Lung (tissue), 12 donors: ENCODE data around the gene TEAD1. TPM values are rescaled to one million over a fixed set of nuclear protein-coding genes. Genes with fewer than 3 reads are reported as not detected.
A peak's percentile ranks its signal among the peaks of the same experiment; 100 is the strongest.

ENCODE experiments used
- ATAC-seq: fragments of 200-7000 bp; cut with Tn5 transposase; one replicate; pipeline ENCODE4 v1.9.1; 2020; ENCODE audit warnings: moderate number of reproducible peaks; ENCODE audit not compliant: insufficient read depth, low FRiP score
- DNase-seq, 3 donors: peaks; one replicate each; pipeline ENCODE4 v3.0.0-alpha.2; 2013 to 2017
- H3K27ac ChIP-seq, 2 donors: one replicate each; pipeline ENCODE4 v1.5.1; 2013; ENCODE audit warnings: mild to moderate bottlenecking in 2 of 2, moderate library complexity in 2 of 2, control low read depth in 1 of 2, inconsistent platforms in 1 of 2, low read depth in 1 of 2, low read length in 1 of 2
- H3K27me3 ChIP-seq, 3 donors: one replicate each; pipeline ENCODE4 v1.5.1; 2013; ENCODE audit warnings: low read length in 2 of 3; ENCODE audit not compliant: control insufficient read depth in 3 of 3, insufficient read depth in 3 of 3
- H3K36me3 ChIP-seq, 4 donors: one replicate each; pipeline ENCODE4 v1.5.1; 2013; ENCODE audit warnings: low read length in 4 of 4, mild to moderate bottlenecking in 1 of 4, moderate library complexity in 1 of 4; ENCODE audit not compliant: control insufficient read depth in 4 of 4, insufficient read depth in 4 of 4
- H3K4me1 ChIP-seq, 5 donors: one replicate each; pipeline ENCODE4 v1.5.1; 2013; ENCODE audit warnings: low read length in 5 of 5, mild to moderate bottlenecking in 2 of 5, moderate library complexity in 1 of 5; ENCODE audit not compliant: control insufficient read depth in 5 of 5, insufficient read depth in 5 of 5
- H3K4me3 ChIP-seq: one replicate; pipeline ENCODE4 v1.5.1; 2013; ENCODE audit warnings: mild to moderate bottlenecking, control low read depth, moderate library complexity
- H3K9ac ChIP-seq, 2 donors: one replicate each; pipeline ENCODE4 v1.5.1; 2013; ENCODE audit warnings: low read length in 2 of 2, control low read depth in 1 of 2; ENCODE audit not compliant: insufficient read depth in 1 of 2
- H3K9me3 ChIP-seq, 4 donors: one replicate each; pipeline ENCODE4 v1.5.1; 2013; ENCODE audit warnings: low read length in 3 of 4, mild to moderate bottlenecking in 1 of 4, moderate library complexity in 1 of 4; ENCODE audit not compliant: control insufficient read depth in 4 of 4, insufficient read depth in 3 of 4
- CTCF ChIP-seq: IDR thresholded peaks from 2 replicates; pipeline ENCODE4 v1.5.1; 2012; ENCODE audit warnings: mild to moderate bottlenecking; ENCODE audit errors: control extremely low read depth, extremely low read depth
- whole genome bisulfite sequencing, 2 donors: extraction: QIAGEN DNeasy Blood & Tissue Kit; methylation state at CpG; one replicate each; pipeline ENCODE4 v1.1.7; 2013; 5-methylcytosine and 5-hydroxymethylcytosine counted together
- polyA plus RNA-seq, 2 donors: library from polyadenylated mRNA; stranded (reverse); fragments of 200-250 nt; gene quantifications; one replicate each; pipeline ENCODE4 v1.2.1, GENCODE V29; 2013
- total RNA-seq, 2 donors: library from RNA; depleted of rRNA in 1 of 2; stranded (reverse); fragments of >200 nt in 1 of 2; gene quantifications; one replicate each; pipeline ENCODE4 v1.2.1, GENCODE V29; 2014 to 2021
- donor health status: control.
- donor health status: control.
- donor health status: Bipolar disorder and iron deficiency.
- donor health status: healthy.
- donor health status: DM: yes; HTN: yes; CAD: no.

The TEAD1 gene
- total and polyA plus RNA-seq, 4 donors: 7.7 to 141 (median 38.8) TPM

- Histone ChIP-seq H3K36me3 (peaks cover 3 to 13% (median 8%) of the 10 kb centered on the region in 4 donors), H3K27ac (no peak overlapping the region), H3K9ac (no peak overlapping the region), H3K4me1 (peaks cover 0 to 2% (median 0%) of the 10 kb centered on the region in 5 donors), H3K9me3 (no peaks in the 10 kb centered on the region), H3K4me3 (no peak overlapping the region), H3K27me3 (no peaks in the 10 kb centered on the region)
- no peak for TF ChIP-seq CTCF
- ATAC-seq: no peak
- 87 to 91% methylated on average over 3 of the region's 3 CpGs for WGBS, 2 donors
- no peak for DNase-seq
Measured at GRCh38 chr11:12924650-12925049, 250.4 kb downstream of the TEAD1 start.

- Histone ChIP-seq H3K27me3 (no peaks in the 10 kb centered on the region), H3K36me3 (peaks cover 3 to 16% (median 10%) of the 10 kb centered on the region in 4 donors), H3K4me3 (no peak overlapping the region), H3K9ac (no peak overlapping the region), H3K4me1 (peaks cover 0 to 2% (median 0%) of the 10 kb centered on the region in 5 donors), H3K27ac (no peak overlapping the region), H3K9me3 (no peaks in the 10 kb centered on the region)
- ATAC-seq (no peak), DNase-seq (no peak)
- no peak for TF ChIP-seq CTCF
- WGBS, 2 donors: 72 to 94% methylated on average over 4 of the region's 4 CpGs
Measured at GRCh38 chr11:12925520-12925919, 251.3 kb downstream of the TEAD1 start.

GRCh38 chr11:12927221-12927620 lies 253.0 kb downstream of the TEAD1 start:
- Histone ChIP-seq H3K27ac (no peak overlapping the region), H3K4me1 (no peaks in the 10 kb centered on the region), H3K9me3 (no peaks in the 10 kb centered on the region), H3K4me3 (no peak overlapping the region), H3K36me3 (peaks cover 0 to 21% (median 12%) of the 10 kb centered on the region in 4 donors), H3K27me3 (no peaks in the 10 kb centered on the region), H3K9ac (no peak overlapping the region)
- TF ChIP-seq CTCF: no peak
- WGBS, 2 donors: 84 to 92% methylated on average over 3 of the region's 3 CpGs
- ATAC-seq (no peak), DNase-seq (no peak)

- Histone ChIP-seq H3K9me3 (no peaks in the 10 kb centered on the region), H3K36me3 (peaks cover 2 to 22% (median 14%) of the 10 kb centered on the region in 4 donors), H3K27ac (no peak overlapping the region), H3K4me3 (no peak overlapping the region), H3K27me3 (no peaks in the 10 kb centered on the region), H3K4me1 (no peaks in the 10 kb centered on the region), H3K9ac (no peak overlapping the region)
- DNase-seq (peak in 2 of 3 donors; percentile 35 to 64), ATAC-seq (no peak)
- WGBS, 2 donors: 90 to 91% methylated on average over 2 of the region's 2 CpGs
- TF ChIP-seq CTCF: no peak
Measured at GRCh38 chr11:12927886-12928285, 253.7 kb downstream of the TEAD1 start.
